Prostate gland (tissue), 2 donors: Measurements from ENCODE around the gene SLC6A12. TPM values are rescaled to one million over a fixed set of nuclear protein-coding genes. Genes with fewer than 3 reads are reported as not detected.

Source experiments
- DNase-seq: peaks from one replicate; pipeline ENCODE4 v3.0.0-alpha.2; 2019; ENCODE audit warnings: low spot score
- H3K27ac ChIP-seq, 2 donors: fragments of 200-600 bp; sonication (generic); 2 replicates each; pipeline ENCODE4 v1.5.1; 2017 to 2019
- H3K27me3 ChIP-seq: fragments of 200-600 bp; sonication (generic); replicated peaks from 2 replicates; pipeline ENCODE4 v1.5.1; 2019; ENCODE audit not compliant: insufficient read depth
- H3K36me3 ChIP-seq, 2 donors: fragments of 200-600 bp; sonication (generic); 1 replicate in 1 of 2; 2 replicates in 1 of 2; pipeline versions ENCODE4 v1.5.1 to v1.8.1; 2017 to 2019
- H3K4me1 ChIP-seq: fragments of 200-600 bp; sonication (generic); replicated peaks from 2 replicates; pipeline ENCODE4 v1.5.1; 2019
- H3K4me3 ChIP-seq, 2 donors: fragments of 200-600 bp; sonication (generic); 2 replicates each; pipeline ENCODE4 v1.5.1; 2017 to 2019
- H3K9me3 ChIP-seq: fragments of 200-600 bp; sonication (generic); 2 replicates; pipeline ENCODE4 v1.5.1; 2017
- POLR2A ChIP-seq: fragments of 450-650 bp; IDR thresholded peaks from one replicate; pipeline ENCODE4 v1.6.1; 2016; ENCODE audit warnings: antibody characterized with exemption, mild to moderate bottlenecking
- POLR2AphosphoS5 ChIP-seq: sonication (generic); formaldehyde crosslinking; IDR thresholded peaks from one replicate; pipeline ENCODE4 v1.6.1; 2017; ENCODE audit warnings: antibody characterized with exemption
- WGBS: methylation state at CpG from one replicate; pipeline ENCODE4 v1.1.5; 2018; 5-methylcytosine and 5-hydroxymethylcytosine counted together
- intact Hi-C: fragments of 100-400 bp; cut with DNase I; formaldehyde crosslinking; loops from one replicate; pipeline ENCODE4 v1.14.2; 2022
- total RNA-seq, 2 donors: library from RNA; depleted of rRNA; stranded (reverse); fragments of >200 nt; gene quantifications; one replicate each; pipeline ENCODE4 v1.1.0, GENCODE V29; 2016
- TF ChIP-seq, protein P1 (sequence below), 4 experiments: fragments of 200-600 bp in 2 of 4; fragments of 450-650 bp in 2 of 4; sonication (generic) in 2 of 4; IDR thresholded peaks; 1 replicate in 3 of 4; 2 replicates in 1 of 4; pipeline ENCODE4 v1.5.1; 2016 to 2019; ENCODE audit warnings: antibody characterized with exemption in 4 of 4, mild to moderate bottlenecking in 2 of 4, moderate library complexity in 2 of 4

Gene SLC6A12
- total RNA-seq, 2 donors from 2014 or later, result 1.0 to 1.9 TPM

DNA sequence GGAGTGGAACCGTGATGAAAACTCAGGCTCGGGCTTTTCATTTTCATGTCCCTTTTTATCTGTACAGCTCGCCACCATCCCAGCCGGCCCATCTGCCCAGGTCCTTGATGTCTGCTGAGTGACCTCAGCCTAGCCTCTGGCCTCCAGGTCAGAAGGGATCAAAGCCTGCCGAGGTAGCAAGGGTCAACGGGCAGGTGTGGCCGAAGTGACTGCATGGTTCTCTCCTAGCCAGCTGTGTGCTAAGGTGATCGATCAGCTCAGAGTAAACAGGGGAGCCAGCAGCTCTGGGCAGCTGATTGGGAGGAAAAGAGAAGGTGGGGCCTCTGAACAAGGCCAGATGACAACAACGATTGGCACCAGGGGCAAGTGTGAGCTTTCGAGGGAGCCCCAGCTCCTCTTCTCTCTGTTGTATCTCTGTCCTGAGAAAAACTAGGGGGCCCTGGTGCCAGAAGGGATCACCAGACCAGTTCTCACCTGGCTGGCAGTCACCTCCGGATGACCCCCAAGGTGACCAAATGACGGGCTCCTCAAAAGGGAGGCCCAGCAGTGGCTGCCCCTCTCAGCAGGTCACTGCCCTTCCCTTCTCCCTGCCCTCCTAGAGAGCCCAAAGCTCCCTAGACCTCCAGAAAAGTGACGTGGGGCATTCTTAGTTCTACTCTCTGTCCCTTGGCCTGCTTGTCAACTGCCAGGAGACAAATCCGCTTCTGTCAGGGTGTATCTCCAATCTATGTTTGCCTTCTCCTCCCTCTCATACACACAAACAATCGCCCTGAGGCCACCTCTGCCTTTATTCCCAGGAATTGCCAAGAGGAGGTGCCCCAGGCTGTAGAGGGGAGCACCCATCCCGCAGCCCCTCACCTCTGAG lies 3.4 kb downstream of the SLC6A12 start:
- TF ChIP-seq, protein P1, sequence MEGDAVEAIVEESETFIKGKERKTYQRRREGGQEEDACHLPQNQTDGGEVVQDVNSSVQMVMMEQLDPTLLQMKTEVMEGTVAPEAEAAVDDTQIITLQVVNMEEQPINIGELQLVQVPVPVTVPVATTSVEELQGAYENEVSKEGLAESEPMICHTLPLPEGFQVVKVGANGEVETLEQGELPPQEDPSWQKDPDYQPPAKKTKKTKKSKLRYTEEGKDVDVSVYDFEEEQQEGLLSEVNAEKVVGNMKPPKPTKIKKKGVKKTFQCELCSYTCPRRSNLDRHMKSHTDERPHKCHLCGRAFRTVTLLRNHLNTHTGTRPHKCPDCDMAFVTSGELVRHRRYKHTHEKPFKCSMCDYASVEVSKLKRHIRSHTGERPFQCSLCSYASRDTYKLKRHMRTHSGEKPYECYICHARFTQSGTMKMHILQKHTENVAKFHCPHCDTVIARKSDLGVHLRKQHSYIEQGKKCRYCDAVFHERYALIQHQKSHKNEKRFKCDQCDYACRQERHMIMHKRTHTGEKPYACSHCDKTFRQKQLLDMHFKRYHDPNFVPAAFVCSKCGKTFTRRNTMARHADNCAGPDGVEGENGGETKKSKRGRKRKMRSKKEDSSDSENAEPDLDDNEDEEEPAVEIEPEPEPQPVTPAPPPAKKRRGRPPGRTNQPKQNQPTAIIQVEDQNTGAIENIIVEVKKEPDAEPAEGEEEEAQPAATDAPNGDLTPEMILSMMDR (IDR thresholded peaks at IDR 0.05), result no peak
- no peak for TF ChIP-seq POLR2A
- TF ChIP-seq POLR2AphosphoS5, result no peak
- Histone ChIP-seq H3K27me3 (no peaks in the 10 kb centered on the region), H3K9me3 (no peaks in the 10 kb centered on the region), H3K4me1 (no peaks in the 10 kb centered on the region), H3K4me3 (no peak overlapping the region), H3K36me3 (no peaks in the 10 kb centered on the region), H3K27ac (no peak overlapping the region)
- DNase-seq, result no peak
- intact Hi-C loops, result no loop called here
- 74% methylated on average over 16 of the region's 16 CpGs for WGBS

DNA sequence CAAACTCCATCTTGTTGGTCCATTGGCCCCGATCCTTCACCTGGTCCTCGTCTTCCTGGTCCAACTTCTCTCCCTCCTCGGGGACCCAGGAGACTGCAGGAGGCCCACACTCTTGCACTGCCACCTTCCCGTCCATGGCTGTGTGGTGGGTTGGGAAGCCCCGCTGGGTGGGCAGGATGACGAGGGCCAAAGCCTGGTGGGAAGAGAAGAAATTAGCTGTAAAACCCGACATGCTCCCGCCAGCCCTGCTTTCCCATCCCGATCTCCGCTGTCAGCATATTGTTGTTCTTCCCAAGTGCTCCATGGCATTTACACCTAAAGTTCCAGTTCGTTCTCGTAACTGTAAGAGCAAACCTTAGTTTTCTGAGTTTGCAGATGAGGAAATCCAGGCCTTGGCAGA lies 4.1 kb downstream of the SLC6A12 start:
- Histone ChIP-seq H3K27me3 (no peaks in the 10 kb centered on the region), H3K9me3 (no peaks in the 10 kb centered on the region), H3K4me1 (no peaks in the 10 kb centered on the region), H3K36me3 (no peaks in the 10 kb centered on the region), H3K27ac (no peak overlapping the region), H3K4me3 (no peak overlapping the region)
- TF ChIP-seq, protein P1 (IDR thresholded peaks at IDR 0.05), result no peak
- TF ChIP-seq POLR2A (no peak), POLR2AphosphoS5 (no peak)
- WGBS, result 93% methylated on average over 12 of the region's 12 CpGs
- intact Hi-C loops, result no loop called here
- DNase-seq, result no peak

DNA sequence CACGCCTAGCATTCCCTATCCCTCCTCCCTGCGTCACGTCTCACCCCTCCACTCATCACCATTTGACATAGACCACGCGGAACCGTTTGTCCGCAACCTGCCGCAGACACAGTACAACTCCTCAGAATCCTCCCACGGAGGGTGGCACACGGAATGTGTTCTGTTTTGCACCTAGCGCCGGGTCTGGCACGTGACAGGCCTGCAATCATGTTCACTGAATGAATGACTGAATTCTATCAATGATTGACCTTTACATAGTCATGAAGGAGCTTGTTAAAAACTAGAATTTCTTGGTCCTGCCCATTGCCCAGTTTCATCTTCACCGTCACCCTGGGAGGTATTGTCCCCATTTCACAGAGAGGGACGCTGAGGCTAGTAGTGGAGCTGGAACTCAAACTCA lies 4.7 kb downstream of the SLC6A12 start:
- DNase-seq, result no peak
- Histone ChIP-seq H3K36me3 (no peaks in the 10 kb centered on the region), H3K4me1 (no peaks in the 10 kb centered on the region), H3K27me3 (no peaks in the 10 kb centered on the region), H3K27ac (no peak overlapping the region), H3K9me3 (no peaks in the 10 kb centered on the region), H3K4me3 (no peak overlapping the region)
- WGBS, result 88% methylated on average over 14 of the region's 15 CpGs
- intact Hi-C loops, result no loop called here
- TF ChIP-seq POLR2A, result no peak
- TF ChIP-seq POLR2AphosphoS5, result no peak
- TF ChIP-seq, protein P1 (IDR thresholded peaks at IDR 0.05), result no peak

DNA sequence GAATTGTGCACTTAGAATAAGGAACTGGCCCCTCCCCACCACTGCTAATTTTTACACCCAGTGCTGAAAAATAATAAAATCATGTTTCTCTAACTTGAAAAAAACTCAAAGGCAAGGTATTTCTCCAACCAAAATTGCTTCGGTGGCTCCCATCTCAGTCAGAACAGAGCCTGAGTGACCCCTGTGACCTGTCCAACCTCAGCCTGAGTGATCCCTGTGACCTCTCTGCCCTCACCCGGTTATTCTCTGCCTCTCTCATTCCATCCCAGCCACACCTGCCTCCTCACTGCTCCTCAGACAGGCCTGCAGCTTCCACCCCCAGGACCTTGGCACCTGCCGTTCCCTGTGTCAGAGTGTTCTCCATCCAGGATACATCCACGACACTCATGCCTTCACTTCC lies 5.1 kb downstream of the SLC6A12 start:
- H3K27me3 ChIP-seq, result no peaks in the 10 kb centered on the region

More for the DNA sequence above, 5.1 kb downstream of the SLC6A12 start:
- Histone ChIP-seq H3K4me3 (no peak overlapping the region), H3K27ac (no peak overlapping the region), H3K9me3 (no peaks in the 10 kb centered on the region), H3K36me3 (no peaks in the 10 kb centered on the region), H3K4me1 (no peaks in the 10 kb centered on the region)
- intact Hi-C loops, result no loop called here
- TF ChIP-seq, protein P1 (IDR thresholded peaks at IDR 0.05), result no peak
- TF ChIP-seq POLR2AphosphoS5 (no peak), POLR2A (no peak)
- WGBS, result 75% methylated on average over 4 of the region's 4 CpGs
- no peak for DNase-seq
